ENCODE measurements around the gene SERPINI1.

Gene SERPINI1, protein sequence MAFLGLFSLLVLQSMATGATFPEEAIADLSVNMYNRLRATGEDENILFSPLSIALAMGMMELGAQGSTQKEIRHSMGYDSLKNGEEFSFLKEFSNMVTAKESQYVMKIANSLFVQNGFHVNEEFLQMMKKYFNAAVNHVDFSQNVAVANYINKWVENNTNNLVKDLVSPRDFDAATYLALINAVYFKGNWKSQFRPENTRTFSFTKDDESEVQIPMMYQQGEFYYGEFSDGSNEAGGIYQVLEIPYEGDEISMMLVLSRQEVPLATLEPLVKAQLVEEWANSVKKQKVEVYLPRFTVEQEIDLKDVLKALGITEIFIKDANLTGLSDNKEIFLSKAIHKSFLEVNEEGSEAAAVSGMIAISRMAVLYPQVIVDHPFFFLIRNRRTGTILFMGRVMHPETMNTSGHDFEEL

DNA sequence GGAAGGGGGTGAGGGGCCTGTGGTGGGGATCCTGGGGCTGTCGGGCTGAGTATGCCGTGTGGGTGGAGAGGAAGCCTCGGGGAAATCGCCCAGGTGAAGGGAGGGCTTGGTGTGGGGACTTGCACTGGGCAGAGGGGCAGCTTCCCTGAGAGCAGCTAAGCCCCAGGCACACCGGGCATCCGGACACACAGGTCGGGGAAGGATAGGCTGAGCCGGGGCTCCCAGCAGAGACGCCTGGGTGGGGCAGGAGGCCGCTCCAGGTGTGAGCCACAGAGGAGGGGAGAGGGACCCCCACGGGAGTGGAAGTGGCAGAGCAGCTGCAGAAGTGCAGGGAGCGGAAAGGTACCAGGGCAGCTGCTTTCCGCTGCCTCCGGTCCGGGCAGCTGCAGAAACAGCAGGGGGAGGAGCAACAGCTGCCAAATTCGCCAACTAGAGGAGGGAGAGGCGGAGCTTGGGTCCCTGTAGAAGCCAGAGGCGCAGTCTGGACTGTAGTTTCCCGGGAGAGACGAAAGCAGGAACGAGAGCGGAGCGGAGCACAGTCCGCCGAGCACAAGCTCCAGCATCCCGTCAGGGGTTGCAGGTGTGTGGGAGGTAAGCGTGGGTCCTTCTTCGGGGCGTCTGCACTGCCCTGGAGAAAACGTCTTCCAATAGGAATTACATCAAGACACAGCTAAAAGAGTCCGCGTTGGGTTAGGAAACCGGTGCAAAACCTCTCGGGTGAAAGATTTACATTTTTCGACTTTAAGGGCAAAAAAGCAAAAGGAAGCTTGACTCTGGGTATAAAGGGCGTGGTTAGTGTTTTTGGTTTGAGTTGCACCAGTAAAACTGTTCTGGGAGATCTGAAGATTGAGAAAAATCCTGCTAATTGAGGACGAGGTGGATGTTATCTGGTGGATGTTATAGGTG is at the start of gene SERPINI1:
Gene SERPINI1 (plus strand): TSS at position 489 of the 906 bp plus-strand sequence. CDS start 53,408 bp downstream, outside the sequence.
- DNase-seq (ENCODE audit: low read depth) = peak; percentile 54

GRCh38 chr3:167691366-167691765 is 44.2 kb upstream of the SERPINI1 start:
- DNase-seq (ENCODE audit: low read depth) = no peak

DNA sequence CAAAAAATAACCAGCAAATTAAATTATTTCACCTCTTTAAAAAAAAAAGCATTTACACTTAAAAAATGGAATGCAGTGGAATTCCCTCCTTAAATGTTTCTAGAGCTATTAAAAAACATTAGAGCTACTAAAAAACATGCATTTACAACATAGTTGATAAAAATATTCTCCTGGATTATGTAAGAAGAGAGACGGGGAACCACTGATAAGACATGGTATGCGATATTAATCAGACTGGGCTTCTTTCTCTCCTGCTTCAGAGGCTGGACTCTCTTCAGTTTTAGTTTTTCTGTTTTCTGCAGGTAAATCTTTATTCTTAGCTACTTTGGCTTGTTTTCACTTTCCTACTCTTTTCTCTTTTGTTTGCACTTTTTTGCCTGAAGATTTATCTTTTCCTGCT is 41.4 kb upstream of the SERPINI1 start:
- no peak for DNase-seq (ENCODE audit: low read depth)

DNA sequence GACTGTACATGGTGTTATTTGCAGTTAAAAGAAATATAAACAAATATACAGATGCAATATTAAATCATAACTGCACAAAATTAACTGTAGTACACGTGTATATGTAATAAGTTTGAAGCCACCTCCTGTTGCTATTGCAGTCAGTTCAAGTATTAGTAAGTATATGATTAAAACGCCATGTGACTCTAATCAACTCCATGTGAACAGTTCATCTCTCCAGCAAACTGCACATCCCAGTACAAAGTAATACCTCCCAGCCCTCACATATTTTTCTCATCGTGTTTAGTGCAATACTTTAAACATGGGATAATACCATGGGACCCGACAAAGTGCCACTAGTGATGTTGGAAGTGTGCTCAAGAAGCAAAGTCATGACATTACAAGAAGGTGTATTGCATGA is 35.5 kb upstream of the SERPINI1 start:
- no peak for DNase-seq (ENCODE audit: low read depth)

DNA sequence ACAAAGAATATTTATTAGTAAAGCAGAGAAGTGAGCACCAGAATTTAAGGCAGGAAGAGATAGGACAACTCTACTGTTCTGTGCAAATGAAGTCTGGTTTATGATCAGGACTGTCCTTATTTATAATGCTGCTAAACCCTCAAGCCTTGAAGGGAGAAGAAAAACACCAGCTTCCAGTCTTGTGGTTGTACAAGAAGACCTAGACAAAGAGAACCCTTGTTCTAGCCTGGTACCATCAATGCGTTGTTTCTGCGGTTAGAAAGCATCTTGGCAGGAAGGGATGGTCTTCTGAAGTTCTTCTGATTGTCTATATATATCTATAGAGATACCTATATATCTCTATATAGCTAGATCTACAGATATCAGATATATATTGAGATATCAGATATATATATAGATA is 34.6 kb upstream of the SERPINI1 start:
- DNase-seq (ENCODE audit: low read depth) = no peak

- DNase-seq (ENCODE audit: low read depth) = no peak
Measured at GRCh38 chr3:167705840-167706239, 29.7 kb upstream of the SERPINI1 start.

- DNase-seq (ENCODE audit: low read depth) = no peak
Measured at GRCh38 chr3:167709690-167710089, 25.8 kb upstream of the SERPINI1 start.

GRCh38 chr3:167710552-167710951 is 25.0 kb upstream of the SERPINI1 start:
- DNase-seq (ENCODE audit: low read depth) = no peak

DNA sequence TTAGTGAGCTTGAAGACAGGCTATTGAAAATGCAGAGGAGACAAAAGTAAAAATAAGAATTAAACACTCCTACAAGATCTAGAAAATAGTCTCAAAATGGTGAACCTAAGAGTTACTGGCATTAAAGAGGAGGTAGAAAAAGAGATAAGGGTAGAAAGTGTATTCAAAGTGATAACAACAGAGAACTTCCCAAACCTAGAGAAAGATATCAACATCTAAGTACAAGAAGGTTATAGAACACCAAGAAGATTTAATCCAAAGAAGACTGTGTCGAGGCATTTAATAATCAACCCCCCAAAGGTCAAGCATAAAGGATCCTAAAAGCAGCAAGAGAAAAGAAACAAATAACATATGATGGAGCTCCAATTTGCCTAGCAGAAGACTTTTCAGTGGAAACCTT is 24.1 kb upstream of the SERPINI1 start:
- DNase-seq (ENCODE audit: low read depth) = no peak

GRCh38 chr3:167712445-167712844 is 23.1 kb upstream of the SERPINI1 start:
- DNase-seq (ENCODE audit: low read depth) = no peak

DNA sequence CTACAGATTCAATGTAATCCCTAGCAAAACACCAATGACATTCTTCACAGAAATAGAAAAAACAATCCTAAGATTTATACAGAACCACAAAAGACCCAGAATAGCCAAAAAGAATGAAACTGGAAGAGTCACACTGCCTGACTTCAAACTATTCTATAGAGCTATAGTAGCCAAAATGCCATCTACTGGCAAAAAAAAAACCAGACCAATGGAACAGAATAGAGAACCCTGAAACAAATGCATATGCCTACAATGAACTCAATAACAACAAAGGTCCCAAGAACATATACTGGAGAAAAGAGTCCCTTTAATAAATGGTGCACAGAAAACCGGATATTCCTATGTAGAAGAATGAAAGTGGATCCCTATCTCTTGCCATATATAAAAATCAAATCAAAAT is 20.6 kb upstream of the SERPINI1 start:
- no peak for DNase-seq (ENCODE audit: low read depth)

- no peak for DNase-seq (ENCODE audit: low read depth)
Measured at GRCh38 chr3:167716920-167717319, 18.6 kb upstream of the SERPINI1 start.

DNA sequence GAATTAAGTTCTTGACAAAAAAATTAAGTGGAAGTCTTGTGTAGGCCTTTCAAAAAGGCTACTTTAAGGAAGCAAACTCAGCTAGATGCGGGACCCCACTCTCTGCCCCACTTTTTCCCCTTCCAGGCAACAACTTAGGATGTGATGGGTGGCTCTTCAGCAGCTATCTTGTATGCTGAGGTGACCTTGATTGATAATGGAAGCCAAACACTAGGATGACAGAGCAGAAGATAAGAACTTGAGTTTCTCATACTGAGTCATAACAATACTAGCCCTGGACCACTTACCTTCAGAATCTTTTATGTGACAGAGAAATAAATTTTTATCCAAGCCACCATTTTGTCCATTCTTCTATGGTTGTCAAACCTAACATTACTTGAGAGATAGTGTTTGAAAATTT is 16.9 kb upstream of the SERPINI1 start:
- DNase-seq (ENCODE audit: low read depth) = no peak

GRCh38 chr3:167723025-167723512 is 12.5 kb upstream of the SERPINI1 start:
- no peak for DNase-seq (ENCODE audit: low read depth)

- no peak for DNase-seq (ENCODE audit: low read depth)
Measured at GRCh38 chr3:167723872-167724271, 11.6 kb upstream of the SERPINI1 start.

DNA sequence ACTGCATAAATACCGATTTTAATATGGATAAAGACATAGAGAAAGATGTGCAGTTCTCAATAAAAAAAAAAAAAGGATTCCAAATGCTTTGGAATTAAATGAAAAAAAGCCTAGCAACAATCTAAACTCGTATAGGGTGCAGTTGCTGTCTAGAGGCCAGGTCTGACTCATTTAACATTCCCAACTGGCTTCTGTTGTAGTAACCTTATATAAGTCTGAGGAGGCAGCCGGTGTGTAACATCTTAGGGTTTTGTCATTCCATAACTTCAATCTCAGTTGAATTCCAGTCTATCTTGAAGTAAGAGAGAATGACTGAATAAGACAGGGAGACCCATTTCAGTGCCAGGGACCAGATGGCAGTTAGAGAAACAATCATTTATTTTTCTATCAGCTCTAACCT is 7.3 kb upstream of the SERPINI1 start:
- no peak for DNase-seq (ENCODE audit: low read depth)

DNA sequence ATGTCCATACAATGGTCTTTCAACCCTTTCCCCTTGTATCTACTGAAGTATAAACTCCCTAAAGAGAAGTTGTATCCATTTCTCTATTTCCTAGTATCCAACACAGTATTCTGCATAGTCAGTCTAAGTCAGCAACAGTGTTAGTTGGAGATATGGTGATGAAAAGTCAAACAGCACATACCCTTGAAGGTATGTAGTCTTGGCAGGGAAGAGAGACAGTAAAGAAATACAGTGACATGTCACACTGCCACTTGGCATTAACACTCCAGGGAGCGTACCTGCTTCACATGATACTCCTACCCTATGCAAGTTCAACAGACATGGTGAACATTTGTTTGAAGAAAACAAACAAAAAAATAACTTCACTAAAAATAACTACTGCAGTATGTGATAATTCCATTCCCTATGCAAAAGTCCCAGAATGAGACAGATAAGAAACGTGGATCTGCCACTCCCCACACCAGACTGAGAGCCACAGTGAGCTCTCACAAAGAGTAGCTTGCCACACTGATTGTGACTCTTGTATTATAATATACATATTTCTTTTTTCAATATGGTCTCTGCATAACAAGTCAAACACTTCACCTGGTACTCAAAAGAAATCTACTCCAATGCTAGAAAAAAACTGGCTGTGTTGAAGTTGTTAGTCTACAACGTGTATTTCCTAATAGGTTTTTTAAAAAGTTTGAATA is 6.7 kb upstream of the SERPINI1 start:
- no peak for DNase-seq (ENCODE audit: low read depth)

- no peak for DNase-seq (ENCODE audit: low read depth)
Measured at GRCh38 chr3:167729591-167729990, 5.9 kb upstream of the SERPINI1 start.

- DNase-seq (ENCODE audit: low read depth) = no peak
Measured at GRCh38 chr3:167731393-167731792, 4.1 kb upstream of the SERPINI1 start.

DNA sequence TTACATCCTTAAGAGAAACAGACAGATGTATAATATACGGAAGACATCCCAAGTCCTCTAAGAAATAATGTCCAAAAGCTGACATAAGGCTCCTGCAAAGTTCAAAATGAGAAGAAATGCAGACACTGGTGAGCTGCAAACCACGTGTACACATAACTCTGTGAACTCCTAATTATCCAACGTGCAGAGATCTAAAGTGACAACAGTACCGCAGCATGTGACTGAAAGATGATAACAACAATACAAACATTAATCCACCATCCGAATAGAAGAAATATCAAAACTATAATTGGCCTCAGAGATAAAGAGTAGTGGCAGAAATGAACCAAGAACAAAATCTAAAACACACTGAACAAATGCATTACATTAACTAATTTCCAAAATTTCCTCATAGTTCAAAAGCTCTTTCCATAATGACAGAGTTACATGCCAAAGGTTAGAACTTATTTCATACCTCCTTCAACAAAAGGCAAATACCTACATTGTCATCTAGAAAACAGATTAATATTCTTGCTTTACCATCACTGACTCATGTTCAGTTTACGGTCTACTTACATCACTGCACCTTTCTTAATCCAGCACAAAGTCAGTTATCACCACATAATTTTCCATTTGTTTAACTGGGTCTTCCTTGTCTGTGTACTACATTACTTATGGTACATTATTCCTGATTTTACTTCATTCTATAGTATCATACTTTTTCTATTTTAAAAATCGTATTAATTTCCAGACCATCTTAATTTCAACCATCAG is 3.0 kb upstream of the SERPINI1 start:
- no peak for DNase-seq (ENCODE audit: low read depth)

DNA sequence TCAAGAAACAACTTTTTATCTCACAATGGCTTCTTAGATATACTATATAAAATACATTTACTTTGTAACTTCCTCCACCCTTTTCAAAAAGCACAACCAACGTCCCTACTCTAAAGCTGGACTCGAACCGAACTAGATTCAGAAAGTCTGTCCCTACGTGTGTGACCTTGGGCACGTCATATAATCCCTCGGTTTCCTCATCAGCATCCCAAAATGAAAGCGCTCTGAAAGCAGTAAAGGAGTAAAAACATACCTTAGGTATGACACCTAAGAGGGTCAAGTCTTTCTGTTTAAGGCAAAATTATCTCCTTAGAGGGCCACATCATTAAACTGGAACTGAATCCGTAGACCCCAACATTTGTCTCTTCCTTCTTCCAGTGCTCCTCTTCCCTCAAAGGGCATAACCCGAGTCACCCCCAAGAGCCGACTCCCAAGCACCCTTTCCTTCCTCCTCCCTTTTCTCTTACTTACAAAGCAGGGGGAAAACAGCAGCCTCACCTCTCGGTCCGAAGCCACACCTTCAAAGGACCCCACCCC is 1.5 kb upstream of the SERPINI1 start:
- no peak for DNase-seq (ENCODE audit: low read depth)
